ENCODE data around the gene ADD3. TPM values are rescaled to one million over a fixed set of nuclear protein-coding genes. Genes with fewer than 3 reads are reported as not detected.

ADD3 gene
- total and polyA plus RNA-seq, 5 experiments from 2014 or later, result 332 to 405 (median 358) TPM

GRCh38 chr10:110011681-110012080, 3.9 kb downstream of the ADD3 start:
- peak in 2 of 10 donors; percentile 26 to 32 for DNase-seq
- peak overlapping the region in 8 of 10 donors; percentile 21 to 91 (median 77) for H3K27ac Mint-ChIP-seq

GRCh38 chr10:110013630-110014293, 6.0 kb downstream of the ADD3 start:
- Mint-ChIP-seq H3K4me1 (peaks cover 32 to 98% (median 85%) of the 10 kb centered on the region in 4 donors), H3K27me3 (no peaks in the 10 kb centered on the region), H3K36me3 (peaks cover 0 to 22% (median 0%) of the 10 kb centered on the region in 3 donors), H3K9me3 (no peaks in the 10 kb centered on the region), H3K4me3 (peak overlapping the region in 9 of 10 donors; percentile 4 to 81 (median 66)), H3K27ac (peak overlapping the region in 9 of 10 donors; percentile 14 to 89 (median 84))
- DNase-seq, result peak in 7 of 10 donors; percentile 4 to 54 (median 21)
- POLR2A ChIA-PET, result no interaction called here
- peak; percentile 22 to 33 for ATAC-seq

More at GRCh38 chr10:110011681-110012080, 3.9 kb downstream of the ADD3 start:
- H3K9me3 Mint-ChIP-seq, result no peaks in the 10 kb centered on the region
- peak overlapping the region in 8 of 10 donors; percentile 36 to 79 (median 68) for H3K4me3 Mint-ChIP-seq
- H3K27me3 Mint-ChIP-seq, result no peaks in the 10 kb centered on the region
- POLR2A ChIA-PET, result interaction anchor here (2.1 to 5.3 kb wide), 2 partner anchors 43 to 67 kb away, joined by 7 to 87 read pairs; no protein-coding TSS in a partner anchor
- no peak for ATAC-seq
- peaks cover 0 to 17% (median 0%) of the 10 kb centered on the region in 3 donors for H3K36me3 Mint-ChIP-seq
- H3K4me1 Mint-ChIP-seq, result peaks cover 25 to 80% (median 66%) of the 10 kb centered on the region in 4 donors

GRCh38 chr10:110016039-110016438, 8.3 kb downstream of the ADD3 start:
- no peak for DNase-seq
- ATAC-seq, result peak in 1 of 2 donors; percentile 26
- H3K4me3 Mint-ChIP-seq, result peak overlapping the region in 8 of 10 donors; percentile 6 to 72 (median 62)
- no peaks in the 10 kb centered on the region for H3K9me3 Mint-ChIP-seq
- H3K4me1 Mint-ChIP-seq, result peaks cover 35 to 93% (median 90%) of the 10 kb centered on the region in 4 donors
- H3K27me3 Mint-ChIP-seq, result no peaks in the 10 kb centered on the region
- POLR2A ChIA-PET, result interaction anchor here (1.2 kb wide), 1 partner anchor 79 kb away, joined by 3 read pairs; no protein-coding TSS in a partner anchor
- peak overlapping the region; percentile 40 to 91 (median 74) for H3K27ac Mint-ChIP-seq
- peaks cover 0 to 22% (median 6%) of the 10 kb centered on the region in 3 donors for H3K36me3 Mint-ChIP-seq

- H3K9me3 Mint-ChIP-seq, result no peaks in the 10 kb centered on the region
- DNase-seq (no peak), ATAC-seq (no peak)
- POLR2A ChIA-PET, result no interaction called here
- peak overlapping the region; percentile 10 to 62 (median 52) for H3K4me3 Mint-ChIP-seq
- peaks cover 0 to 22% (median 6%) of the 10 kb centered on the region in 3 donors for H3K36me3 Mint-ChIP-seq
- H3K27me3 Mint-ChIP-seq, result no peaks in the 10 kb centered on the region
- H3K27ac Mint-ChIP-seq, result peak overlapping the region in 9 of 10 donors; percentile 23 to 90 (median 52)
- peaks cover 40 to 93% (median 92%) of the 10 kb centered on the region in 4 donors for H3K4me1 Mint-ChIP-seq
These were observed 9.3 kb downstream of the ADD3 start for GRCh38 chr10:110017052-110017451.

GRCh38 chr10:110017907-110018306, 10.1 kb downstream of the ADD3 start:
- peaks cover 0 to 22% (median 6%) of the 10 kb centered on the region in 3 donors for H3K36me3 Mint-ChIP-seq

GRCh38 chr10:110020265-110020664, 12.5 kb downstream of the ADD3 start:
- H3K4me3 Mint-ChIP-seq, result peak overlapping the region in 4 of 10 donors; percentile 3 to 26 (median 14)
- DNase-seq (no peak), ATAC-seq (no peak)
- peaks cover 0 to 15% (median 6%) of the 10 kb centered on the region in 3 donors for H3K36me3 Mint-ChIP-seq
- peaks cover 46 to 88% (median 86%) of the 10 kb centered on the region in 4 donors for H3K4me1 Mint-ChIP-seq
- no peaks in the 10 kb centered on the region for H3K27me3 Mint-ChIP-seq
- POLR2A ChIA-PET, result interaction anchor here (1.7 kb wide), 1 partner anchor 12 kb away, joined by 5 read pairs; no protein-coding TSS in a partner anchor
- H3K27ac Mint-ChIP-seq, result peak overlapping the region in 6 of 10 donors; percentile 1 to 73 (median 15)
- no peaks in the 10 kb centered on the region for H3K9me3 Mint-ChIP-seq

More at GRCh38 chr10:110017907-110018306, 10.1 kb downstream of the ADD3 start:
- H3K27me3 Mint-ChIP-seq, result no peaks in the 10 kb centered on the region
- H3K4me3 Mint-ChIP-seq, result peak overlapping the region in 5 of 10 donors; percentile 9 to 51 (median 31)
- H3K27ac Mint-ChIP-seq, result peak overlapping the region in 4 of 10 donors; percentile 11 to 90 (median 48)
- POLR2A ChIA-PET, result interaction anchor here (0.6 kb wide), 1 partner anchor 20 kb away, joined by 3 read pairs; no protein-coding TSS in a partner anchor
- DNase-seq, result no peak
- ATAC-seq, result no peak
- no peaks in the 10 kb centered on the region for H3K9me3 Mint-ChIP-seq
- peaks cover 39 to 90% (median 90%) of the 10 kb centered on the region in 4 donors for H3K4me1 Mint-ChIP-seq

GRCh38 chr10:110022716-110023504, 15.1 kb downstream of the ADD3 start:
- DNase-seq (no peak), ATAC-seq (no peak)
- Mint-ChIP-seq H3K27ac (peak overlapping the region; percentile 29 to 83 (median 68)), H3K27me3 (no peaks in the 10 kb centered on the region), H3K4me3 (peak overlapping the region in 9 of 10 donors; percentile 17 to 64 (median 48)), H3K9me3 (no peaks in the 10 kb centered on the region), H3K36me3 (peaks cover 0 to 6% (median 0%) of the 10 kb centered on the region in 3 donors), H3K4me1 (peaks cover 38 to 83% (median 80%) of the 10 kb centered on the region in 4 donors)
- POLR2A ChIA-PET, result interaction anchor here (1.0 to 1.5 kb wide), 3 partner anchors 14 to 37 kb away, joined by 3 to 4 read pairs (median 3); partner anchors contain the start of gene ADD3

GRCh38 chr10:110023785-110024465, 16.1 kb downstream of the ADD3 start:
- Mint-ChIP-seq H3K9me3 (no peaks in the 10 kb centered on the region), H3K27me3 (no peaks in the 10 kb centered on the region), H3K27ac (peak overlapping the region in 6 of 10 donors; percentile 9 to 83 (median 77)), H3K36me3 (peaks cover 0 to 6% (median 0%) of the 10 kb centered on the region in 3 donors), H3K4me3 (peak overlapping the region in 7 of 10 donors; percentile 2 to 60 (median 38)), H3K4me1 (peaks cover 36 to 81% (median 76%) of the 10 kb centered on the region in 4 donors)
- POLR2A ChIA-PET, result no interaction called here
- DNase-seq (no peak), ATAC-seq (no peak)

GRCh38 chr10:110029450-110029849, 21.7 kb downstream of the ADD3 start:
- ATAC-seq (no peak), DNase-seq (no peak)
- no peaks in the 10 kb centered on the region for H3K9me3 Mint-ChIP-seq
- H3K27ac Mint-ChIP-seq, result no peak overlapping the region
- peaks cover 26 to 73% (median 64%) of the 10 kb centered on the region in 4 donors for H3K4me1 Mint-ChIP-seq
- POLR2A ChIA-PET, result no interaction called here
- H3K36me3 Mint-ChIP-seq, result peaks cover 0 to 13% (median 3%) of the 10 kb centered on the region in 3 donors
- H3K27me3 Mint-ChIP-seq, result no peaks in the 10 kb centered on the region
- H3K4me3 Mint-ChIP-seq, result no peak overlapping the region

- H3K4me1 Mint-ChIP-seq, result peaks cover 30 to 79% (median 70%) of the 10 kb centered on the region in 4 donors
- H3K27me3 Mint-ChIP-seq, result no peaks in the 10 kb centered on the region
- POLR2A ChIA-PET, result interaction anchor here (0.6 kb wide), 1 partner anchor 115 kb away, joined by 4 read pairs; no protein-coding TSS in a partner anchor
- no peaks in the 10 kb centered on the region for H3K9me3 Mint-ChIP-seq
- H3K36me3 Mint-ChIP-seq, result peaks cover 0 to 21% (median 9%) of the 10 kb centered on the region in 3 donors
- ATAC-seq, result no peak
- H3K4me3 Mint-ChIP-seq, result peak overlapping the region in 2 of 10 donors; percentile 1 to 19
- H3K27ac Mint-ChIP-seq, result peak overlapping the region in 6 of 10 donors; percentile 38 to 70 (median 55)
- DNase-seq, result no peak
These were observed 25.3 kb downstream of the ADD3 start for GRCh38 chr10:110032801-110033700.
